GM18868 (cell line): ENCODE data around the gene GRSF1.
A peak's percentile ranks its signal among the peaks of the same experiment; 100 is the strongest.
"Not testable (repeated sequence)": the region's sequence is repeated elsewhere in the genome, so short reads cannot be mapped to it uniquely, and the experiment has no call there.

Experiments used
- ATAC-seq: cut with Tn5 transposase; IDR thresholded peaks from one replicate; pipeline ENCODE4 v1.9.1; 2021; ENCODE audit warnings: mild to moderate bottlenecking, moderate library complexity; ENCODE audit not compliant: unreplicated experiment

Gene GRSF1

DNA sequence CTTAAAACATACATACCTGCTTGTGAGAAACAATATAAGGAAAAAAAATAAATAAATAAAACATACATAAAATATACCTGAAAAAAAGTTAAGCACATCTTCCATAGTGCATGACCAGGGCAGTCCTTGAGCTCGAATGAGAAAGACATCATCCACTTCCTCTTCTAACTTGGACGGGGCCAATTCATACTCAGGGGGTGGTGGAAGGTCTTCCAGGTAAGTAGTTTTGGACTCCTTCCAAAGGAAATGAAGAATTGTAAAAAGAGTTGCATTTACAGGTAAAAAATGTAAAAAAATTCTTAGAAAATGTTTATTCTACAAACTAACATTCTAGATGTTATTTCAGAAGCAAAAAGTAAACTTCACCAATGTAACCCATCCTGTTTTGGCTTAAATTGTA, 3.6 kb downstream of the GRSF1 start:
- ATAC-seq, result no peak

DNA sequence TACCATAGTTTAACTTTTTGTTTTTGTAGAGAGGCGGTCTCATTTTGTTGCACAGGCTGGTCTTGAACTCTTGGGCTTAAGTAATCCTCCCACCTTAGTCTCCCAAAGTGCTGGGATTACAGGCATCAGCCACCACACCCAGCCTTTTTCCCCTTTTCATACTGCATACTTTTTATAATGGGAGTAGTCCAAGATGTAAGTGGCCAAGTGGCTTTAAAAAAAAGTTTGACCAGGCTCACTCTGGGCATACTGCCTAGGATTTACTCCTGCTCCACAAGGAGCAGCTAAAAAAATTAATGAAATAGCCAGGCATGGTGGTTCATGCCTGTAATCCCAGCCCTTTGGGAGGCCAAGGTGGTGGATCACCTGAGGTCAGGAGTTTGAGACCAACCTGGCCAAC, 6.0 kb downstream of the GRSF1 start:
- ATAC-seq, result no peak

DNA sequence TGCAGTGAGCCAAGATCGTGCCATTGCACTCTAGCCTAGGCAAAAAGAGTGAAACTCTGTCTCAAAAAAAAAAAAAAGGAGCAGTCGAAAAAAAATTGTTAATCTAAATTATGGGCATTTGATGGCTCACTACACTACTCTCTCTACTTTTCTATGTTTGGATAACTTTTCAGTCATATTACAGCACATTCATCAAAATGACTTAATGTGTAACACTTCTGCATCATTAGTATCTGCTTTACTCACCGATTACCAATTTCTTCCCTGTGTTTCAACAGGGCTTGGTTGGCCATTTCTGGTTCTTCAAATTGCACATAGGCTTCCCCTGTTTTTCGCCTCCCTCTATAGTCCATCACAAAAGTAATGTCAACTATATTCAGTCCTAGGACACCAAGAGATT, 8.4 kb downstream of the GRSF1 start:
- no peak for ATAC-seq

DNA sequence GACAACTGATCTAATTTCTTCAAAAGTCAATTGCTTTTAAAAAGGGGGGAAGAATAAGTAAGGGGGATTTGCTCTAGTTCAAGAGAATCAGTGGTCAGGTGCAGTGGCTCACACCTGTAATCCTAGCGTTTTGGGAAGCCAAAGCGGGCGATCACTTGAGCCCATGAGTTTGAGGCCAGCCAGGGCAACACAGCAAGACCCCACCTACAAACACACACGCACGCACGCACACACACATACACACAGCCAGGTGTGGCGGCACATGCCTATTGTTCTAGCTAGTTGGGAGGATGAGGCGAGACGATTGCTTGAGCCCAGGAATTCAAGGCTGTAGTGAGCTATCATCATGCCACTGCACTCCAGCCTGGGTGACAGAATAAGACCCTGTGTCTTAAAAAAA, 9.6 kb downstream of the GRSF1 start:
- no peak for ATAC-seq

DNA sequence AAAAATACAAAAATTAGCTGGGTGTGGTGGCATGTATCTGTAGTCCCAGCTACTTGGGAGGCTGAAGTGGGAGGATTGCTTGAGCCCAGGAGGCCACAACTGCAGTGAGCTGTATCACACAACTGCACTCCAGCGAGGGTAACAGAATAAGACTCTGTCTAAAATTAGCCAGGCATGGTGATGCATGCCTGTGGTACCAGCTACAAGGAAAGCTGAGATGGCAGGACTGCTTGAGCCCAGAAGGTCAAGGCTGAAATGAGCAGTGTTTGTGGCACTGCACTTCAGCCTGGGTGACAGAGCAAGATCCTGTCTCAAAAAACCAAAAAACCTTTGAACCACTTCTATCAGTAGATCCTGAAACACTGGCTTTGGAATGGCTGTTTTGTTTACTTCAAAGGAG, 10.2 kb downstream of the GRSF1 start:
- ATAC-seq, result no peak

DNA sequence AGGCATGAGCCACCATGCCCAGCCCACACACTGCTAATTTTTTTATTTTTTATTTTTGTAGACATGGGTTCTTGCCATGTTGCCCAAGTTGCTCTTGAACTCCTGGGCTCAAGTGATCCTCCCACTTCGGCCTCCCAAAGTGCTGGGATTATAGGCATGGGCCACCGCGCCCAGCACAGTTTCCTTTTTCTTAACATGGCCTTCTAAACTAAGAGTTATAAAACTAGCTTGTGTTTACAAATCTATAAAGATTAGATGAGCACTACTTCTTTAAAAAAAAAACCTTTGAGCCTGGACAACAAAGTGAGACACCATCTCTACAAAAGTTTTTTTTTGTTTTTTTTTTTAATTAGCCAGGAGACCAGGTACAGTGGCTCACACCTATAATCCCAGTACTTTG, 10.7 kb downstream of the GRSF1 start:
- ATAC-seq, result no peak

DNA sequence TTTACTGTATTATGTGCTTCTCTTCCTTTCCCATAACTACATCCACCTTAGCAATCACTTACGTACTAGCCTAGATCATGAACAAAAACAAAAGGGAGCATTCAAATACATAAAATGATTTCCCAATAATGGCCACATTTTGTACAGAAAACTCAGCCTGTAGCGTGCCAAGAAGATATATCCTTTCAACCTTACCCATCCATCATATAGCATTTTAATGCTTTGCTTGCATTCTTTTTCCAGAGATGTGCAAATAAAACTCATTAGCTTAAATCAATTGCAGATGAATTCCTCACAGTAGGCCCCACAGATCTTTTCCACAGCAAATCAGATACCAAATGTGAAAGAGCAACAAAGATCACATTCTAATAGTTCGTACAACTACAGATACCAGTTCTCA, 20.8 kb downstream of the GRSF1 start:
- no peak for ATAC-seq

DNA sequence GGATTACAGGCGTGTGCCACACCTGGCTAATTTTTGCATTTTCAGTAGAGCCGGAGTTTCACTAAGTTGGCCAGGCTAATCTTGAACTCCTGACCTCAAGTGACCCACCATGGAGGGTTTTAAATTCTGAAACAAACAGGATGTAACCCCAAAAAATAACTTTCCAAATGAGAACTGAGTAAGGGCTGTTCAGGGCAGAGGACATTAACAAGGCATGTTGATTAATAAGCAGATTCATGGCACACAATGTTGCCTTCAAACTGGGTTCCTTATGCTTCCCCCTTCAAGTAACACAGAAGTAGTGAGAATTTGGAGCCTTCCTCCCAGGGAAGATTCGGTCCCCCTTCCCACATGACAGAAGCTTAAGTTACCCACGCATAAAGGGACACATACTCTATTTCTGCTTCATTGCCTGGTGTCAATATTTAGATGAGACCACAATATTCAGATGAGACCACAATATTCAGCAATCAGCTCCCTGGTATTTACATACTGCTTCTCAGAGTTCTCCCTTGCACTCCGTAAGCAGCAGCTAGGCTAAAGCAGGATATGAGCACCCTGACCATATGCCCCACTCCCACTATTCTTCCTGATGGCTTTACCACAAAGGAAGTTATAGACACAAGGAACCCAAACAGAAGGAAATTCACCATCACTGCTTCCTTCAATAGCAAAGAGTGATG, 21.4 kb downstream of the GRSF1 start:
- ATAC-seq, result peak; percentile 66

DNA sequence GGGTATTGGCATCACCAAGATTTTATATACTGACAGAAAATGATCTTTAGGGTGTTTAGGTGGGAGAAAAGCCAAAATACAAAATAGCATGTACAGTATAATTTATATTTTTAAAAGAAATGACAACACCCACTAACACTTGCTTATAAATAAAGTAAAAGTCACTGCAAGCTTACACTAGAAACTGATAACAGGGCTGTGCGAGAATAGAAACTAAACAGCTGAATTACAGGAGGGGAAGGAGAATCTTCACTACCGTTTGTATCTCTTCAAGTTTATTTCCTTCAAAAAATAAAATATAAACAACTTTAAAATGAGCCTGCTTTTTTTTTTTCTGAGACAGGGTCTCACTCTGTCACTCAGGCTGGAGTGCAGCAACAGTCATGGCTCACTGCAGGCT, 22.8 kb downstream of the GRSF1 start:
- no peak for ATAC-seq

DNA sequence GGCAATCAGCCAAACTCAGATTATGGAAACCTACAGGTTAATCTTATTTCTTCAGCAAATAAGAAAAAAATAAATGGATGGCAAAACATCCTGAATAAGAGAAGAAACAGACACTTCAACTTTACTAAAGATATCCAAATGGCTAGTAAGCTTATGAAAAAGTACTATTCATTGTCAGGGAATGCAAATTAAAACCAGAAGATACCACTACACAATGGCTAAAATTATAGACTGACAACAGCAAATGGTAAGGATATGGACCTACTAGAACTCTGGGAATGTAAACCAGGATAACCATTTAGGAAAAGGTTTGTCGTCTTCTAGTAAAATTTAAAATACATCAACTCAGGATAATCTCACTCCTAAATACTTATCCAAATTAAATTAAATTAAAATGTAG, 24.3 kb downstream of the GRSF1 start:
- ATAC-seq, result no peak

DNA sequence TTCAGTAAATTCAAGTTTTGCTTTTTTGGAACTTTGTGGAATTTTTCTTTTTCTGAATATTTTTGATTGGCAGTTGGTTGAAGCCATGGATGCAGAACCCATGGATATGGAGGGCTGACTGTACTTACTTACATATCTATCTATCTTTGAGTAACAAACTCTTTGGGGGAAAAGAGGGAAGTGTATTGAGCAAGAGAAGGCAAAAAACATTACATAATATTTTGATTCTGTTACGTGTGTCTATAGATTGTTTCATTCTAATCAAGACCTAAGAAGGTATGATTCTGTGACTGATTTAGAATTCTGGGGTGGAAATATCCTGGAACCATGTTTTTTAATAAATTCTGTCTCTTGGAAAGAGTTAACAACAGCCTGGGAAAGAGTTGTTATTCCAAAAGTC, 31.5 kb downstream of the GRSF1 start:
- ATAC-seq, result no peak

DNA sequence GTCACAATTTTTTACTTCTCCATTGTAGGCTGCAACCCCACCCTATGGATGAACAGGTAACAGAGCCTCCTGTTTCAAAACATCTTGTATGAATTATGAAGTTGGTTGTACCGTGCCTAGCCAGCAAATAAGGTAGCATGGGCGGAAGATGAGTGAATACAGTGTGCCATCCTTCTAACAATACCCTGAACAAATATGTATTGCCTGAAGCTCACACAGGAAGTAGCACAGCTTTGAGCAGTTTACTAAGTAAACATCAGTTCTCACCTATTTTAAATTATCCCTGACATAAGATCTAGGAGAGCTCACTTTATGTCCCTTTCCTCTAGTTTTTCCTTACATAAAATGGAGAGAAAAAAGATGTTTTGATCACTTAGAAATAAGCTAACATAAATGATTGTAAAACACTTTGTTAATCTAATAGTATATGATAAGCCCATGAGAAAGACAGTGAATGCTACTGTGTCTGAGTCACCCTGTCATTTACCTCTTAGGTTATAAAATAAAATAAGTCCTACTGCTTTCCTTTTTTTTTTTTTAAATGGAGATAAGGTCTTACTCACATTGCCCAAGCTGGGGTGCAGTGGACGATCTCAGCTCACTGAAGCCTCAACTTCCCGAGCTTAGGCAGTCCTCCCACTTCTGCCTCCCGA, 36.6 kb downstream of the GRSF1 start:
- no peak for ATAC-seq

DNA sequence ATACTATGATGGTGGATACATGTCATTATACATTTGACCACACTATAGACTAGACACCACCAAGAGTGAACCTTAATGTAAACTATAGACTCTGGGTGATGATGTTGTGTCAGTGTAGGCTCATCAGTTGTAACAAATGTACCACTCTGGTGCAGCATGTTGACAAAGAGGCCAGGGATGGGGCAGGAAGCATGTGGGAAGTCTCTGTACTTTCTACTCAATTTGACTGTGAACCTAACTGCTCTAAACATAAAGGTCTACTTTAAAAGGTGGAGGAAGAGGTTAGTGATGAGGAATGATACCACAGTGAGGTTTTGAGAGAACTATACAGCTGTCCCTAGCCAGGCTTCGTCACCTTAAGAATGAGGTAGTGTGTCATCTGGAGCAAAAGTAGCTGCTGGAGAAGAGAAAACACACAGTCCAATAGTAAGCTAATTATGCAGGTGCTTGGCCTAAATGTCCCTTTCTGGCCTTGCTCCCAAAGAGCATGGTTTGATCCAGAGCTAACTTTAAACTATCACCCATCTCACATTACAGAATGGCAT, 38.4 kb downstream of the GRSF1 start:
- peak; percentile 85 for ATAC-seq

DNA sequence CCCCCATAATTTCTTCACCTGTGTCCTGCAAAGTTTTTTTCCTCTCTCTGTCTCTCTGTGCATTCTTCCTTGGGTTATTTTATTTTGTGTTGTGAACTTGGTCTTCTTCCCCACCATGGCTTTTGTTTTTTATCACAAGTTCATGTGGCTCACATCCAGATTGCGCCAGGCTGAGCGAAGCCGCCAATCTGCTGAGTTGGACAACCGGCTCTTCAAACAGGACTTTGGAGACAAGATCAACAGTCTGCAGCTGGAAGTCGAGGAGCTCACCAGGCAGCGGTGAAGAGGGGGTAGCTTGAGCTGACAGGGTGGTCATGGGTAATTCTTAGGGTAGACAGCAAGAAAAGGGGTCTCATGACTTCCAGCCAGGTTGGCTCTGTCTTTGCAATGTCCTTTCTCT, 46.1 kb downstream of the GRSF1 start:
- no peak for ATAC-seq

DNA sequence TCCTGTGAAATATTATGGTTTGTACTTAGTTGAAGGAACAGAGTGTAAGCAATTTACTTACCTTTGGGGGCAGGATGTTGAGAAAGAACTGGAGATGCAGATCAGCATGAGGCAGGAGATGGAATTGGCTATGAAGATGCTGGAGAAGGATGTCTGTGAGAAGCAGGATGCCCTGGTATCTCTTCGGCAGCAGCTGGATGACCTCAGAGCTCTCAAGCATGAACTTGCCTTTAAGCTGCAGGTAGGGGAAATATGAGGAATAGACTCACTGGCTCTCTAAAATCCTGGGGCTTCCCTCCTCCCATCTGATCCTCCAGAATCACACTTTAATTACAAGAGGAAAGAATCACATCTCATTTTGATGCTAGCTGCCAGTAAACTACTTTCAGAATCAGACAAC, 51.0 kb downstream of the GRSF1 start:
- ATAC-seq, result no peak

DNA sequence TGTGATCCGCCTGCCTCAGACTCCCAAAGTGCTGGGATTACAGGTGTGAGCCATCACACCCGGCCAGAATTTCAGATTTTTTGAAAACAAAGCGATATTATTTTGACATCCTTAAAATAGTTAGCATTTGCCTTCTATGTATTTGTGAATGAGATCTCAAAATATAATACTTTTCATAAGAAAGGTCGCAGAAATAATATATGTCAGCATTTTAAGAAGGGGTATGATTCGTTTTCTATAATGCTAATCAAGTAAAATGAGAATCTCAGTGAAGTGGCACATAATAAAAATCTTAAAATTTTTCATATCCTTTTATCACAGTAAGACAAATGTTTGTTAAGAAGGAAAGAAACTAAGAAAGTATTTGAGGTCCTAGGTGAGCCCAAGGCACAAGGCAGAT, 52.2 kb downstream of the GRSF1 start:
- ATAC-seq, result no peak

DNA sequence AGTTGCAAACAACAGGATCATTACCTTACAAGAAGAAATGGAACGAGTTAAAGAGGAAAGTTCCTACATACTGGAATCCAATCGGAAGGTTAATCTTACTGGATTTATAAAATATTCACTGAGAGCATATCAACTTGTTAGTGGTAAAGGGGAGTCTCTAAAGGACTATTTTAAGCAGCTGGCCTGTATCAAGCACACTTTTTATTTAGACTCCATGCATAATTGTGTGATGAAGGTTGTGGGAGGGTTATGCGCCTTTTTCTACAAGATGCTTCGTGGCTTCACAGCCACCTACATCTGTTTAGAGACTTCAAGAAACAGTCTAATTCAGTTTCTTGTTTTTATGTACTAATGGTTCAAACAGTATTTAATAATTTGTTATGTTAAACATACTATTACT, 56.6 kb downstream of the GRSF1 start:
- ATAC-seq, result no peak

DNA sequence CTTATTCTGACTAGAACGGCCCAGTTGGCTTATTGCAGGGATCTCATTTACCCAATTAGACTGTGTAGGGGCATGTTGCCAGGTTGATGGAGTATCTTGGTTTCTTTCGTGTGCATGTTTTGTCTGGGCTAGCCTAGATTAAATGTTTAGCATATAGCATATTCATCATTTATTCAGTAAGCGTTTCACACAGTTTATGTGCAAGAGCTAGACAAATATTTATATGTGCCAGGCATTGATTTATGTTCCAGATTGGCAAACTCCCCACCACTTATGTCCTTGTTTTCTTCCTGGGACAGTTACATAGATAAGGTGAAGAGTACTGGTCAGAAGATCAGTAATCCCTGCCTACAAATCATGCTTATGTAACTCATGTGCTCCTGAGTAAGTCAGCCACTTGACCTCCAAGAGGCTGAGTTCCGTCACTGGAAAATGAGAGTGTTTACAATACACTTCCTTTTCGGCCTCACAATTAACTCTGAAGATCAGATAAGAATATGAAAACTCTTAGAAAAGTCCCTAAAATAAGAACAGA, 60.7 kb downstream of the GRSF1 start:
- ATAC-seq, result peak; percentile 43

DNA sequence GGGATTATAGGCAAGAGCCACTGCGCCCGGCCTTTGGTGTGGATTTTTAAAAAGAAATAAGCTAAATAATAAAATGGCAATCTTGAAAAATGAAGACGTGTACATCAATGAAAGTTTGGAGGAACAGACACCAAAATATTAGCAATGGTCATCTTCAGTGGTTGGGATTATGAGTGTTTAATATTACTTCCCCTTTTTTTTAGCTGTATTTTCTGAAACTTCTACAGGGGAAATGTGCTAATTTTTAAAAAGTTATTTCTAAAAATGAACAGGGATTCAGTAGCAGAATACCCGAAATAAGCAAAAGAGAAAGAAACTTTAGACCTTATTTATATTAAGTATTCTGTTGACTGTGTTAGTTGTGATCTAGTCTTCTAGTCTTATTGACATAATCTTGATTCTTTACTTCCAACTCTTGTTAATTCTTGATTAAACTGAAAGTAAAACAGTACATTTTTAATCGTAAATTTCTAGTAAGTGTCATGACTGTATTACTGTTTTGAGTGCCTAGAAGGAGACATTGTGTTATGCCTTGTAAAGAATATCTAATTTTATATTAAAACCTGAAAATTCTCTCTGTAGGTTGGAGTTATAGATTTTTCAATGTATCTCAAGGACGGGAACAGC, 66.6 kb downstream of the GRSF1 start:
- ATAC-seq, result peak; percentile 85

DNA sequence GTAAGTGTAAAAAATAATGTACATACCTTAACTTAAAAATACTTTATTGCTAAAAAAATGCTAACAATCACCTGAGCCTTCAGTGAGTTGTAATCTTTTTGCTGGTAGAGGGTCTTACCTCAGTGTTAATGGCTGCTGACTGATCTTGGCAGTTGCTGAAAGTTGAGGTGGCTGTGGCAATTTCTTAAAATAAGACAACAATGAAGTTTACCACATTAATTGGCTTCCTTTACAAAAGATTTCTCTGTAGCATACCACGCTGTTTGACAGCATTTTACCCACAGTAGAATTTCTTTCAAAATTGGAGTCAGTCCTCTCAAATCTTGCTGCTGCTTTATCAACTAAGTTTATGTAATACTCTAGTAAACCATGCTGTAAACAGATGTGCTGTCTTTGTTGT, 70.3 kb downstream of the GRSF1 start:
- not testable (repeated sequence) for ATAC-seq

DNA sequence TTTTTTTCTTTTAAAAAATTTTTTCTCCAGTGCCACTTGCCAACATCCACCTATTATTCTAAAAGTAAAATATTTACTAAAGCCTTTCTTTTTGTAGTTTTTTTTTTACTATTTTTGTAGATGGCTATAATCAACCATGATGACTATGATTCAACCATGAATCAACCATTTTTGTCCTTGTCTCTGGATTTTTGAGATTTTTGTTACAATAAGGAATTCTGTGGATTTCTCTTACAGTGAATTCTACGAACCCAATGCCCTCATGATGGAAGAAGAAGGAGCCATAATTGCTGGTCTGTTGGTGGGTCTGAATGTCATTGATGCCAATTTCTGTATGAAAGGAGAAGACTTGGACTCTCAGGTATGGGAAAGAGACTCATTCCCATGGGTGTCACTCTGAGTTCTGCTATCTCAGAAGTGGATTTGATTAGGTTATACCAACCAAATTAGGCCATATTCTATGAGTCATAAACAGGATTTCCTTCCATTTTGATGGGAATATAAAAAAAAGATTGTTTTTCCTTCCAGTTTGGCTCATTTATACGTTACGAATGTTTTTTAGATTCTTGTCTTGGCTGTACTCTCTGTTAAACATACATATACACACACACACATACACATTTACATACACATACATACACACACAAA, 71.3 kb downstream of the GRSF1 start:
- no peak for ATAC-seq
